Thyroid gland (tissue), 4 donors: Measurements from ENCODE around the gene FOXD4L6.
"Not testable (repeated sequence)": the region's sequence is repeated elsewhere in the genome, so short reads cannot be mapped to it uniquely, and the experiment has no call there.

Experiments
- POLR2A ChIP-seq, 2 donors: fragments of 450-650 bp; IDR thresholded peaks; one replicate each; pipeline ENCODE4 v1.6.1; 2017; ENCODE audit warnings: antibody characterized with exemption in 2 of 2, mild to moderate bottlenecking in 2 of 2, moderate library complexity in 1 of 2
- TF ChIP-seq, protein P1 (sequence below), 6 experiments: fragments of 200-600 bp in 3 of 6; fragments of 450-650 bp in 3 of 6; sonication (generic) in 3 of 6; IDR thresholded peaks; one replicate each; pipeline ENCODE4 v1.5.1; 2016 to 2019; ENCODE audit warnings: antibody characterized with exemption in 6 of 6, mild to moderate bottlenecking in 2 of 6, inconsistent platforms in 1 of 6, moderate library complexity in 1 of 6

DNA sequence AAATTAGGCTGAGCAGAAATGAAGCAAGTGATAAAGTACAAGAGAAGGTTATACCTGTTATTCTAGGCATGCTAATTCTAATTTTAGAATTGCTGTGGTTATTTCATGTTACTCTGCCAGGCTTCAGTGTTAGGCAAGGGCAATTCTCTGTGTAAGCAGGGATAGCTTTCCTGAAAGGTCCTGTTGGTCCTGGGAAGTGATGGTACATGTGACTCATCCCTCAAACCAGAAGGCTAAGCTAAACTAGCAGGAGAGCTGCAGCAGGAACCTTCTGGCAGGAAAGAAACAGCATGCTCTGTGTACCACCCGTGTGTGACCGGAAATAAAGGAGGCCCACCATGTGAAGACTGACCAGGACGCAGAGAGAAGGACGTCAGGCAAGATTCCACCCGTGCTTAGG, 8.8 kb downstream of the FOXD4L6 start:
- TF ChIP-seq, protein P1, sequence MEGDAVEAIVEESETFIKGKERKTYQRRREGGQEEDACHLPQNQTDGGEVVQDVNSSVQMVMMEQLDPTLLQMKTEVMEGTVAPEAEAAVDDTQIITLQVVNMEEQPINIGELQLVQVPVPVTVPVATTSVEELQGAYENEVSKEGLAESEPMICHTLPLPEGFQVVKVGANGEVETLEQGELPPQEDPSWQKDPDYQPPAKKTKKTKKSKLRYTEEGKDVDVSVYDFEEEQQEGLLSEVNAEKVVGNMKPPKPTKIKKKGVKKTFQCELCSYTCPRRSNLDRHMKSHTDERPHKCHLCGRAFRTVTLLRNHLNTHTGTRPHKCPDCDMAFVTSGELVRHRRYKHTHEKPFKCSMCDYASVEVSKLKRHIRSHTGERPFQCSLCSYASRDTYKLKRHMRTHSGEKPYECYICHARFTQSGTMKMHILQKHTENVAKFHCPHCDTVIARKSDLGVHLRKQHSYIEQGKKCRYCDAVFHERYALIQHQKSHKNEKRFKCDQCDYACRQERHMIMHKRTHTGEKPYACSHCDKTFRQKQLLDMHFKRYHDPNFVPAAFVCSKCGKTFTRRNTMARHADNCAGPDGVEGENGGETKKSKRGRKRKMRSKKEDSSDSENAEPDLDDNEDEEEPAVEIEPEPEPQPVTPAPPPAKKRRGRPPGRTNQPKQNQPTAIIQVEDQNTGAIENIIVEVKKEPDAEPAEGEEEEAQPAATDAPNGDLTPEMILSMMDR (IDR thresholded peaks at IDR 0.05): not testable (repeated sequence)
- not testable (repeated sequence) for TF ChIP-seq POLR2A (IDR thresholded peaks at IDR 0.05)
